Fibroblast of skin of back (primary cell): ENCODE results near the gene PDE9A.
"Not testable (repeated sequence)": the region's sequence is repeated elsewhere in the genome, so short reads cannot be mapped to it uniquely, and the experiment has no call there.

ENCODE experiments used
- DNase-seq: peaks from one replicate; pipeline ENCODE4 v3.0.0-alpha.2; 2013

PDE9A gene

GRCh38 chr21:42690586-42690985, 37.2 kb downstream of the PDE9A start:
- no peak for DNase-seq

GRCh38 chr21:42691901-42692559, 38.6 kb downstream of the PDE9A start:
- no peak for DNase-seq

- no peak for DNase-seq
Observed at GRCh38 chr21:42692688-42693087, 39.3 kb downstream of the PDE9A start.

- no peak for DNase-seq
Observed at GRCh38 chr21:42694751-42695696, 41.6 kb downstream of the PDE9A start.

- DNase-seq, result no peak
Observed at GRCh38 chr21:42695697-42696380, 42.4 kb downstream of the PDE9A start.

GRCh38 chr21:42696501-42697040, 43.1 kb downstream of the PDE9A start:
- DNase-seq, result no peak

- no peak for DNase-seq
Observed at GRCh38 chr21:42698733-42699132, 45.3 kb downstream of the PDE9A start.

- no peak for DNase-seq
Observed at GRCh38 chr21:42699196-42699595, 45.8 kb downstream of the PDE9A start.

GRCh38 chr21:42701706-42702456, 48.5 kb downstream of the PDE9A start:
- no peak for DNase-seq

GRCh38 chr21:42702720-42703119, 49.3 kb downstream of the PDE9A start:
- DNase-seq, result no peak

- no peak for DNase-seq
Observed at GRCh38 chr21:42703136-42703908, 49.9 kb downstream of the PDE9A start.

GRCh38 chr21:42703965-42704364, 50.5 kb downstream of the PDE9A start:
- no peak for DNase-seq

GRCh38 chr21:42704861-42705260, 51.4 kb downstream of the PDE9A start:
- DNase-seq, result no peak

GRCh38 chr21:42705346-42705745, 51.9 kb downstream of the PDE9A start:
- no peak for DNase-seq

GRCh38 chr21:42705746-42706374, 52.4 kb downstream of the PDE9A start:
- no peak for DNase-seq

GRCh38 chr21:42706765-42707164, 53.3 kb downstream of the PDE9A start:
- no peak for DNase-seq

GRCh38 chr21:42707207-42707830, 53.9 kb downstream of the PDE9A start:
- DNase-seq, result no peak

- DNase-seq, result no peak
Observed at GRCh38 chr21:42708107-42708506, 54.7 kb downstream of the PDE9A start.

- not testable (repeated sequence) for DNase-seq
Observed at GRCh38 chr21:42708916-42709315, 55.5 kb downstream of the PDE9A start.

GRCh38 chr21:42711667-42712066, 58.2 kb downstream of the PDE9A start:
- DNase-seq, result no peak
